ENCODE results near the gene USP34. TPM values are rescaled to one million over a fixed set of nuclear protein-coding genes. Genes with fewer than 3 reads are reported as not detected.

Gene USP34
- total RNA-seq, 1 experiment from 2014 or later, result 76.3 TPM

GRCh38 chr2:61162721-61163120 lies 308.2 kb downstream of the USP34 start:
- no peaks in the 10 kb centered on the region for H3K79me2 ChIP-seq (ENCODE audit: insufficient read depth, low read length)
- no peak for ATAC-seq
- intact Hi-C loops (cut with micrococcal nuclease), result no loop called here
- no peak overlapping the region for H2AFZ ChIP-seq (ENCODE audit: low read depth, low read length, poor library complexity, severe bottlenecking)
- POLR2A ChIA-PET, result interaction anchor here (1.0 kb wide), 1 partner anchor 14 kb away, joined by 3 read pairs; no protein-coding TSS in a partner anchor
- TF ChIP-seq ATF3 (IDR thresholded peaks at IDR 0.05) (no peak), ZBTB33 (IDR thresholded peaks at IDR 0.05; ENCODE audit: extremely low read depth, insufficient replicate concordance, low read length) (no peak), SIN3A (IDR thresholded peaks at IDR 0.05; ENCODE audit: low read depth) (no peak), ZNF274 (IDR thresholded peaks at IDR 0.05; ENCODE audit: low read depth, low read length) (no peak), YY1 (IDR thresholded peaks at IDR 0.05; ENCODE audit: extremely low read depth, insufficient replicate concordance, low read depth, low read length) (no peak), SRF (IDR thresholded peaks at IDR 0.05; ENCODE audit: low read depth) (no peak), POLR2AphosphoS5 (IDR thresholded peaks at IDR 0.05; ENCODE audit: low read depth, low read length) (no peak), CBX3 (IDR thresholded peaks at IDR 0.05; ENCODE audit: low read depth) (no peak), POLR2A (IDR thresholded peaks at IDR 0.05; ENCODE audit: borderline replicate concordance, extremely low read depth, insufficient read depth, insufficient read length) (no peak), REST (IDR thresholded peaks at IDR 0.05; ENCODE audit: low read depth) (no peak), EZH2 (IDR thresholded peaks at IDR 0.05) (no peak), CTCF (IDR thresholded peaks at IDR 0.05 in 2 of 3, conservative IDR thresholded peaks at IDR 0.05 in 1 of 3; ENCODE audit: borderline replicate concordance in 1 of 3, insufficient read depth in 1 of 3, low read depth in 2 of 3, low read length in 2 of 3) (no peak), ZFX (IDR thresholded peaks at IDR 0.05) (no peak), EZH2phosphoT487 (IDR thresholded peaks at IDR 0.05; ENCODE audit: borderline replicate concordance) (no peak), MAX (IDR thresholded peaks at IDR 0.05) (no peak), EGR1 (IDR thresholded peaks at IDR 0.05; ENCODE audit: low read depth) (no peak), CEBPB (IDR thresholded peaks at IDR 0.05; ENCODE audit: low read depth) (no peak), JUND (IDR thresholded peaks at IDR 0.05) (no peak), TCF7L2 (IDR thresholded peaks at IDR 0.05; ENCODE audit: borderline replicate concordance, extremely low read depth, insufficient read depth, insufficient read length) (no peak)
- no peak overlapping the region for H3K9ac ChIP-seq (ENCODE audit: low read length)
- H3K27ac ChIP-seq (ENCODE audit: low read depth, low read length), result no peak overlapping the region
- no peaks in the 10 kb centered on the region for H3K36me3 ChIP-seq (ENCODE audit: control insufficient read depth in 1 of 2, insufficient read depth in 2 of 2, low read length in 2 of 2)
- RAD21 ChIA-PET (ENCODE audit: low non-redundant PET in 1 of 2, low total read pairs in 2 of 2, uncharacterized antibody in 2 of 2, unreplicated experiment in 2 of 2), result no interaction called here
- no peaks in the 10 kb centered on the region for H4K20me1 ChIP-seq (ENCODE audit: insufficient read depth)
- no peak overlapping the region for H3K4me3 ChIP-seq (replicated peaks in 1 of 2; ENCODE audit: low read depth in 1 of 2, low read length in 2 of 2)
- no peak overlapping the region for H3K4me2 ChIP-seq (ENCODE audit: low read length)
- no peaks in the 10 kb centered on the region for H3K9me2 ChIP-seq (ENCODE audit: insufficient read depth)
- H3K27me3 ChIP-seq (ENCODE audit: insufficient read depth, low read length), result no peaks in the 10 kb centered on the region
- H3K9me3 ChIP-seq (ENCODE audit: control insufficient read depth in 1 of 2, insufficient read depth in 1 of 2, low read depth in 1 of 2, low read length in 2 of 2), result no peaks in the 10 kb centered on the region
- CTCF ChIA-PET, result no interaction called here
- H3K4me1 ChIP-seq (ENCODE audit: control insufficient read depth in 1 of 2, insufficient read depth in 2 of 2, low read length in 2 of 2), result no peaks in the 10 kb centered on the region
- no TSS peak for BruUV-seq (replicated peaks)
- DNase-seq (ENCODE audit: low read depth, low spot score), result no peak

Data from HCT116 (cell line).